ENCODE data around the gene FZD4. TPM values are rescaled to one million over a fixed set of nuclear protein-coding genes. Genes with fewer than 3 reads are reported as not detected.
A peak's percentile ranks its signal among the peaks of the same experiment; 100 is the strongest.

FZD4 gene
- total and polyA plus RNA-seq, 12 donors = 13.5 to 34.6 (median 22.4) TPM

- Histone ChIP-seq H3K27me3 (no peaks in the 10 kb centered on the region), H3K4me3 (no peak overlapping the region), H3K27ac (peak overlapping the region in 6 of 10 donors; percentile 1 to 63 (median 48)), H3K4me1 (peaks cover 0 to 49% (median 24%) of the 10 kb centered on the region in 9 donors), H3K36me3 (peaks cover 0 to 9% (median 0%) of the 10 kb centered on the region in 9 donors), H3K9me3 (no peaks in the 10 kb centered on the region)
- intact Hi-C loops (cut with DNase I) = loop anchor here in 3 of 10 donors (10.0 kb wide), 2 partner anchors 483 to 493 kb away; no protein-coding TSS in a partner anchor
- DNase-seq (peak in 1 of 2 donors; percentile 47), ATAC-seq (peak in 5 of 8 donors; percentile 8 to 62 (median 60))
- 34 to 38% methylated on average over 8 of the region's 8 CpGs for WGBS, 2 donors
- TF ChIP-seq CTCF (IDR thresholded peaks at IDR 0.05) = no peak
These were observed 23.5 kb downstream of the FZD4 start for GRCh38 chr11:86931548-86932258.

- 77 to 96% methylated on average over 1 of the region's 1 CpG for WGBS, 2 donors
- intact Hi-C loops (cut with DNase I) = loop anchor here in 3 of 10 donors (10.0 kb wide), 2 partner anchors 484 to 494 kb away; no protein-coding TSS in a partner anchor
- peaks cover 0 to 52% (median 24%) of the 10 kb centered on the region in 9 donors for H3K4me1 ChIP-seq
- DNase-seq (no peak), ATAC-seq (no peak)
- H3K27me3 ChIP-seq = no peaks in the 10 kb centered on the region
- peak overlapping the region in 2 of 10 donors; percentile 60 to 63 for H3K27ac ChIP-seq
- H3K36me3 ChIP-seq = peaks cover 0 to 4% (median 0%) of the 10 kb centered on the region in 9 donors
- H3K4me3 ChIP-seq = no peak overlapping the region
- TF ChIP-seq CTCF (IDR thresholded peaks at IDR 0.05) = no peak
- no peaks in the 10 kb centered on the region for H3K9me3 ChIP-seq
These were observed 24.1 kb downstream of the FZD4 start for GRCh38 chr11:86930957-86931547.

GRCh38 chr11:86926975-86927374 lies 28.2 kb downstream of the FZD4 start:
- H3K4me1 ChIP-seq = peaks cover 3 to 39% (median 24%) of the 10 kb centered on the region in 9 donors
- H3K36me3 ChIP-seq = no peaks in the 10 kb centered on the region
- intact Hi-C loops (cut with DNase I) = no loop called here
- H3K4me3 ChIP-seq = no peak overlapping the region
- no peak for TF ChIP-seq CTCF (IDR thresholded peaks at IDR 0.05)
- no peaks in the 10 kb centered on the region for H3K9me3 ChIP-seq
- ATAC-seq (no peak), DNase-seq (no peak)
- H3K27me3 ChIP-seq = no peaks in the 10 kb centered on the region
- no peak overlapping the region for H3K27ac ChIP-seq
- WGBS, 2 donors = 90 to 91% methylated on average over 3 of the region's 3 CpGs

- H3K4me3 ChIP-seq = no peak overlapping the region
- no peak for DNase-seq
- WGBS, 2 donors = 77 to 81% methylated on average over 6 of the region's 6 CpGs
- intact Hi-C loops (cut with DNase I) = no loop called here
- ATAC-seq = no peak
- H3K9me3 ChIP-seq = no peaks in the 10 kb centered on the region
- H3K4me1 ChIP-seq = peaks cover 6 to 30% (median 19%) of the 10 kb centered on the region in 9 donors
- H3K36me3 ChIP-seq = peaks cover 0 to 20% (median 0%) of the 10 kb centered on the region in 9 donors
- peak overlapping the region in 2 of 10 donors; percentile 10 to 55 for H3K27ac ChIP-seq
- no peak for TF ChIP-seq CTCF (IDR thresholded peaks at IDR 0.05)
- no peaks in the 10 kb centered on the region for H3K27me3 ChIP-seq
These were observed 31.0 kb downstream of the FZD4 start for GRCh38 chr11:86923999-86924766.

Measured in heart right ventricle (tissue), 16 donors.